GM13977 (cell line): Measurements from ENCODE around the gene SCMH1.

Experiments
- DNase-seq: peaks from one replicate; pipeline ENCODE4 v3.0.0; 2012; ENCODE audit warnings: low spot score
- in situ Hi-C: fragments of 300-500 bp; cut with MboI; formaldehyde crosslinking; loops from one replicate; pipeline ENCODE4 v1.12.0; 2022; ENCODE audit warnings: low sequenced_read_pairs, low pct_unique_long_range_greater_than_20kb, mixed read lengths, inconsistent platforms; ENCODE audit not compliant: unreplicated experiment
- TF ChIP-seq, protein P1 (sequence below): IDR thresholded peaks from 2 replicates; pipeline ENCODE4 v1.5.1; 2012; ENCODE audit warnings: mild to moderate bottlenecking, control low read depth; ENCODE audit not compliant: insufficient read depth; ENCODE audit errors: extremely low read depth, missing control alignments

Gene SCMH1

GRCh38 chr1:41155105-41155504 is 87.0 kb downstream of the SCMH1 start:
- DNase-seq, result no peak
- TF ChIP-seq, protein P1, sequence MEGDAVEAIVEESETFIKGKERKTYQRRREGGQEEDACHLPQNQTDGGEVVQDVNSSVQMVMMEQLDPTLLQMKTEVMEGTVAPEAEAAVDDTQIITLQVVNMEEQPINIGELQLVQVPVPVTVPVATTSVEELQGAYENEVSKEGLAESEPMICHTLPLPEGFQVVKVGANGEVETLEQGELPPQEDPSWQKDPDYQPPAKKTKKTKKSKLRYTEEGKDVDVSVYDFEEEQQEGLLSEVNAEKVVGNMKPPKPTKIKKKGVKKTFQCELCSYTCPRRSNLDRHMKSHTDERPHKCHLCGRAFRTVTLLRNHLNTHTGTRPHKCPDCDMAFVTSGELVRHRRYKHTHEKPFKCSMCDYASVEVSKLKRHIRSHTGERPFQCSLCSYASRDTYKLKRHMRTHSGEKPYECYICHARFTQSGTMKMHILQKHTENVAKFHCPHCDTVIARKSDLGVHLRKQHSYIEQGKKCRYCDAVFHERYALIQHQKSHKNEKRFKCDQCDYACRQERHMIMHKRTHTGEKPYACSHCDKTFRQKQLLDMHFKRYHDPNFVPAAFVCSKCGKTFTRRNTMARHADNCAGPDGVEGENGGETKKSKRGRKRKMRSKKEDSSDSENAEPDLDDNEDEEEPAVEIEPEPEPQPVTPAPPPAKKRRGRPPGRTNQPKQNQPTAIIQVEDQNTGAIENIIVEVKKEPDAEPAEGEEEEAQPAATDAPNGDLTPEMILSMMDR, result no peak
- in situ Hi-C loops, result no loop called here

DNA sequence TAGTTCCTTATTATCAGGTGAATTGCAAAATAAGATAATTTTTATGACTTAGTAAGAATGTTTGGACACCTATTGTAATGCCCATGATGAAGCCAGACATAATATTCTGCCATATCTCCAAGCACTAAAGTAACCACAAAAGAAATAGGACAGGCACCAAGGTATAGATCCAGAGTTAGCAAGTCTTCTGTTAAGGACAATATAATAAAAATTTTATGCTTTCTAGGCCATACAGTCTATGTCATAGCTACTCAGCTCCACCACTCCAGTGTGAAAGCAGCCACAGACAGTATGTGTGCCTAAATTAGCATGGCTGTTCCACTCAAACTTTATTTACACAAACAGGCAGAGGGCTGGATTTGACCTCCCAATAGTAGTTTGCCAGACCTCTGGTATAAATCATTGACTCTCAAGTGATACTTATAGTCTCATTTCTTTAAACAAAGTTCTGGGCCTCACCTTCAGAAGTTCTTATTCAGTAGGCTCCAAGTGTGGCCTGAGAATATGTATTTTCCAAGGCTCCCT is 88.3 kb downstream of the SCMH1 start:
- DNase-seq, result no peak
- in situ Hi-C loops, result no loop called here
- TF ChIP-seq, protein P1, result no peak

DNA sequence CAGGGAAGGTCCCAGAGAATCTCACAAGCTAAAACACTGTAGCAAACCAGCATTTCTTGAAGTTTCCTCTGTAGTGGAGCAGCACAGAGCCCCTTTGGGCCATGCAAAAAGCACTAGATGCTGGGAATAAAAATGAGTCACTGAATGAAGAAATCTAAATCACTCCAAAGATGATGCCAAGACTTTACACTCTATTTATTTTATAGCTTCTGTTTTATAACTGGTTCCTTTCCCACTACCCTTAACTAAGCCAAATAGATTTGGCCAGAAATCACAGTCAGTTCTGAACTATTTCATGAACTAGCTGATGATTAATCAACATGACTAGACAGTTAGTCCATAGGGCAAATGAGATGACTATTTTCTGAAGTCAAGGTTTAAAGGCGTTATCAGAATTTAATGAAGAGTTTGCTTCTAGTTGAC is 89.5 kb downstream of the SCMH1 start:
- no peak for DNase-seq
- in situ Hi-C loops, result no loop called here
- TF ChIP-seq, protein P1, result no peak

GRCh38 chr1:41151846-41152245 is 90.3 kb downstream of the SCMH1 start:
- in situ Hi-C loops, result no loop called here
- TF ChIP-seq, protein P1, result no peak

DNA sequence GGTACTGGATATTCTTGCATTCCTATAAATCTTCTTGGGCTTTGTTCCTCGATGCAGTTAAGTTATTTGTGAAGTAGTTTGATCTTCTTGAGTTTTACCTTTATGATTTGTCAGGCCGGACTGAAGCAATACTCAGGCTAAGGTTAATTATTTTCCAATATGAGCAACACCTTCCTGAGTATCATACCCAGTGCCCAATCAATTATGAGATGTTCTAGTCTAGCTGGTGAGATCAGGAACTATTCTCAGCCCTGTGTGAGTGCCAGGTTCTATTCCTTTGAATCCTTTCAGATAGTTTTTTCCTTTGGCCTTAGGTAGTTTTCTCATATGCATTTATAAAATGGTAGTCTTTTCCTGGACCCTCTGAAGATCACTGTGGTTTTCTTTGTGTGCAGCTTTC is 92.5 kb downstream of the SCMH1 start:
- DNase-seq, result no peak
- in situ Hi-C loops, result no loop called here
- TF ChIP-seq, protein P1, result no peak

More at GRCh38 chr1:41151846-41152245, 90.3 kb downstream of the SCMH1 start:
- DNase-seq, result no peak

- TF ChIP-seq, protein P1, result no peak
- in situ Hi-C loops, result no loop called here
- no peak for DNase-seq
These were observed 97.8 kb downstream of the SCMH1 start for GRCh38 chr1:41144285-41144684.

DNA sequence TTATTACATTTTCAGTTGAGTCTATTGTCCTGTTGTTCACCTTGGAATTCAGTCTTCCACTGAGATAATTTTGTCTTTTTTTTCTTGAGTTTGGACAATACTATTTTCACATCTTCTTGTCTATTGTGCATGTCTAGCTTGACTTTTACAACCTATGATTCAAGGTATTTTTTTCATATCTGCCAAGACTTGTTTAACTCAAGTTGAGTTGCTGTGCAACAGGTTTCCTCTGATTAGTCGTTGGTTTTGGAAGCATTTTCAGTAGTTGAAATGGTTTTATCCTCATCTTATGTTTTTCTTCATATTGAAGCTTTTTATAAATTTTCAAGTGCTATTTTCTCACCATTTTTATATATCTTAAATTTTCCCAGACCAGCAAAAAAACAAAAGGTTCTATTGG is 103.6 kb downstream of the SCMH1 start:
- TF ChIP-seq, protein P1, result no peak
- no peak for DNase-seq
- in situ Hi-C loops, result no loop called here
